Astrocyte (in vitro differentiated cells and primary cell): Measurements from ENCODE around the gene GABBR2.

Source experiments
- EZH2 ChIP-seq: IDR thresholded peaks from 2 replicates; pipeline ENCODE4 v1.6.1; 2012; ENCODE audit warnings: mild to moderate bottlenecking, low read length, inconsistent platforms; ENCODE audit not compliant: insufficient read depth
- TF ChIP-seq, protein P1 (sequence below): IDR thresholded peaks from 2 replicates; pipeline ENCODE4 v1.5.1; 2011; ENCODE audit warnings: low read depth, mild to moderate bottlenecking, inconsistent platforms, low read length, moderate library complexity; ENCODE audit not compliant: insufficient read depth

DNA sequence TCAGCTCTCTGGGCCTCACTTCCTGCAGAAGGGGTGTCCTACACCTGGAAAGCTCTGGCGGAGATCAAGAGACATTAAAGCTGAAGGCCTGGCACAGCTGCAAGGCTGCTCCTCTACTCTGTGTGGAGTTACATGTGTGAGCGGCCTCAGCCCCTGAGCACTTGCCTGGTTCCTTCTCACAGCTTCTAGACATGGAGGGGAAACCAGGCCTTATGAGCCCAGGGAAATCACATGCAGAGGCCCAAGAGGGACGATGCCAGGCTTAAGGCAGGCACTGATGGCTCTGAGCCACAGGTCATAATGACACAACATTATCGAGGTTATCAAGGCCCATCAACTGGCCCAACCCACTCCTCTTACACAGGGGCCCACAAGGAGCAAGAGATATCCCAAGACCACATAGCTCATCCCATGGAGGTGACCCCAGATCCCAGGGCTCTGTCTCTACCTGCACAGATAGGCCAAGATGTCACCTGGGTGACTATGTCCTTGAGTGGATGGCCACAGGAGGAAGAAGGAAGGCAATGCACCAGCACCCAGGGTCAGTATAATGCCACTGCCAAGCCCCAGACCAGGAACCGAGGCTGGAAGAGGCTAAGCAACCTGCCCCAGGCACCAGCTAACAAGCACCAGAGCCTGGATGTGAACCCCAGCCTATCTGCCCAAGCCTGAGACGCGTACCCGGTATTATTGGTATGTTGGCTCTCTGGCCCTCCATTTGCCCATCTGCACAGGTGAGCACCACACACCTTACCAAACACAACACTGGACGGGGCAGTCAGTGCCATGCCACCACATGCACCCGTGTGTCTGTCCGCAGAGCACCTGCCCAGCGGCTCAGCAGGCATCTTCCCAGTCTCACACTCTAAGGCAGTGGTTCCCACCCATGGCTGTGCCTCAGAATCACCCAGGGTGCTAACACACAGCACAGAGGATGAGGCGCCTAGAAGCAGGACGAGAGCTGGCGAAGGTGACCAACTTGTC lies 143.3 kb downstream of the GABBR2 start:
- TF ChIP-seq, protein P1, sequence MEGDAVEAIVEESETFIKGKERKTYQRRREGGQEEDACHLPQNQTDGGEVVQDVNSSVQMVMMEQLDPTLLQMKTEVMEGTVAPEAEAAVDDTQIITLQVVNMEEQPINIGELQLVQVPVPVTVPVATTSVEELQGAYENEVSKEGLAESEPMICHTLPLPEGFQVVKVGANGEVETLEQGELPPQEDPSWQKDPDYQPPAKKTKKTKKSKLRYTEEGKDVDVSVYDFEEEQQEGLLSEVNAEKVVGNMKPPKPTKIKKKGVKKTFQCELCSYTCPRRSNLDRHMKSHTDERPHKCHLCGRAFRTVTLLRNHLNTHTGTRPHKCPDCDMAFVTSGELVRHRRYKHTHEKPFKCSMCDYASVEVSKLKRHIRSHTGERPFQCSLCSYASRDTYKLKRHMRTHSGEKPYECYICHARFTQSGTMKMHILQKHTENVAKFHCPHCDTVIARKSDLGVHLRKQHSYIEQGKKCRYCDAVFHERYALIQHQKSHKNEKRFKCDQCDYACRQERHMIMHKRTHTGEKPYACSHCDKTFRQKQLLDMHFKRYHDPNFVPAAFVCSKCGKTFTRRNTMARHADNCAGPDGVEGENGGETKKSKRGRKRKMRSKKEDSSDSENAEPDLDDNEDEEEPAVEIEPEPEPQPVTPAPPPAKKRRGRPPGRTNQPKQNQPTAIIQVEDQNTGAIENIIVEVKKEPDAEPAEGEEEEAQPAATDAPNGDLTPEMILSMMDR, result no peak
- no peak for TF ChIP-seq EZH2
